H9 (cell line): Measurements from ENCODE around the gene DDO. TPM values are rescaled to one million over a fixed set of nuclear protein-coding genes. Genes with fewer than 3 reads are reported as not detected.

Source experiments
- DNase-seq: peaks from one replicate; pipeline ENCODE4 v3.0.0-alpha.2; 2017
- H2AFZ ChIP-seq: one replicate; pipeline ENCODE4 v1.6.1; 2013; ENCODE audit warnings: mild to moderate bottlenecking, low read length, control low read depth, moderate library complexity
- H2AK5ac ChIP-seq: 2 replicates; pipeline ENCODE4 v1.6.1; 2013; ENCODE audit warnings: low read length, control low read depth, mixed read lengths; ENCODE audit not compliant: insufficient read length
- H2BK120ac ChIP-seq: one replicate; pipeline ENCODE4 v1.6.1; 2013; ENCODE audit warnings: low read depth, mild to moderate bottlenecking, low read length, control low read depth, inconsistent platforms; ENCODE audit not compliant: poor library complexity, severe bottlenecking
- H2BK12ac ChIP-seq: 2 replicates; pipeline ENCODE4 v1.6.1; 2013; ENCODE audit warnings: low read length, control low read depth, mixed read lengths, low read depth; ENCODE audit not compliant: insufficient read length
- H2BK15ac ChIP-seq: 2 replicates; pipeline ENCODE4 v1.6.1; 2013; ENCODE audit warnings: low read depth, low read length, control low read depth
- H2BK20ac ChIP-seq: one replicate; pipeline ENCODE4 v1.6.1; 2013; ENCODE audit warnings: low read depth, mild to moderate bottlenecking, low read length, control low read depth, inconsistent platforms; ENCODE audit not compliant: poor library complexity, severe bottlenecking
- H2BK5ac ChIP-seq: 2 replicates; pipeline ENCODE4 v1.6.1; 2013; ENCODE audit warnings: low read length, control low read depth, mixed read lengths; ENCODE audit not compliant: insufficient read length
- H3K14ac ChIP-seq: 2 replicates; pipeline ENCODE4 v1.6.1; 2013; ENCODE audit warnings: low read length, control low read depth; ENCODE audit not compliant: insufficient read depth
- H3K18ac ChIP-seq: 2 replicates; pipeline ENCODE4 v1.6.1; 2013; ENCODE audit warnings: low read depth, mild to moderate bottlenecking, mixed read lengths, low read length, control low read depth; ENCODE audit not compliant: insufficient read length
- H3K23ac ChIP-seq: 2 replicates; pipeline ENCODE4 v1.6.1; 2013; ENCODE audit warnings: low read length, control low read depth, mixed read lengths, low read depth; ENCODE audit not compliant: insufficient read length
- H3K23me2 ChIP-seq: 2 replicates; pipeline ENCODE4 v1.6.1; 2013; ENCODE audit warnings: low read depth, mild to moderate bottlenecking, mixed read lengths, low read length, control low read depth; ENCODE audit not compliant: insufficient read length, poor library complexity, severe bottlenecking
- H3K27ac ChIP-seq: 2 replicates; pipeline ENCODE4 v1.5.1; 2013; ENCODE audit warnings: low read length, control low read depth, mixed read lengths, low read depth; ENCODE audit not compliant: insufficient read length
- H3K27me3 ChIP-seq: 2 replicates; pipeline ENCODE4 v1.6.1; 2013; ENCODE audit warnings: low read length, control low read depth, inconsistent platforms; ENCODE audit not compliant: insufficient read depth
- H3K4ac ChIP-seq: 2 replicates; pipeline ENCODE4 v1.6.1; 2013; ENCODE audit warnings: low read depth, mild to moderate bottlenecking, control low read depth, inconsistent platforms, low read length, moderate library complexity
- H3K4me1 ChIP-seq: 2 replicates; pipeline ENCODE4 v1.6.1; 2013; ENCODE audit warnings: low read length, control low read depth, inconsistent platforms; ENCODE audit not compliant: insufficient read depth
- H3K4me2 ChIP-seq: 2 replicates; pipeline ENCODE4 v1.6.1; 2013; ENCODE audit warnings: low read length, control low read depth, mixed read lengths; ENCODE audit not compliant: insufficient read length, insufficient read depth
- H3K56ac ChIP-seq: 2 replicates; pipeline ENCODE4 v1.6.1; 2013; ENCODE audit warnings: low read depth, mild to moderate bottlenecking, mixed read lengths, low read length, control low read depth; ENCODE audit not compliant: insufficient read length
- H3K79me1 ChIP-seq: 2 replicates; pipeline ENCODE4 v1.6.1; 2013; ENCODE audit warnings: low read depth, mild to moderate bottlenecking, moderate library complexity, low read length, control low read depth, inconsistent platforms; ENCODE audit not compliant: insufficient read depth, poor library complexity, severe bottlenecking
- H3K79me2 ChIP-seq: 2 replicates; pipeline ENCODE4 v1.6.1; 2013; ENCODE audit warnings: low read length, control low read depth, inconsistent platforms; ENCODE audit not compliant: insufficient read depth
- H3K9ac ChIP-seq: 2 replicates; pipeline ENCODE4 v1.6.1; 2013; ENCODE audit warnings: low read length, control low read depth, mixed read lengths; ENCODE audit not compliant: insufficient read length; ENCODE audit errors: extremely low read depth
- H3K9me3 ChIP-seq: one replicate; pipeline ENCODE4 v1.6.1; 2013; ENCODE audit warnings: low read depth, low read length, inconsistent platforms; ENCODE audit not compliant: control insufficient read depth
- H3T11ph ChIP-seq: one replicate; pipeline ENCODE4 v1.6.1; 2013; ENCODE audit warnings: mild to moderate bottlenecking, low read length, control low read depth, inconsistent platforms
- H4K20me1 ChIP-seq: one replicate; pipeline ENCODE4 v1.6.1; 2013; ENCODE audit not compliant: control insufficient read depth, insufficient read length, insufficient read depth
- H4K5ac ChIP-seq: 2 replicates; pipeline ENCODE4 v1.6.1; 2013; ENCODE audit warnings: low read depth, mild to moderate bottlenecking, mixed read lengths, low read length, control low read depth; ENCODE audit not compliant: insufficient read length
- H4K8ac ChIP-seq: replicated peaks from 2 replicates; pipeline ENCODE4 v1.6.1; 2013; ENCODE audit warnings: low read length, control low read depth, mixed read lengths, low read depth; ENCODE audit not compliant: insufficient read length
- H4K91ac ChIP-seq: 2 replicates; pipeline ENCODE4 v1.6.1; 2013; ENCODE audit warnings: low read depth, mild to moderate bottlenecking, moderate library complexity, mixed read lengths, low read length, control low read depth; ENCODE audit not compliant: insufficient read length
- H3K27ac Mint-ChIP-seq, 3 experiments: 2 replicates in 2 of 3; 3 replicates in 1 of 3; pipeline ENCODE4 v1.8.0; 2020 to 2021; ENCODE audit warnings: mixed read lengths in 3 of 3, mild to moderate bottlenecking in 1 of 3, moderate library complexity in 1 of 3
- H3K27me3 Mint-ChIP-seq: 2 replicates; pipeline ENCODE4 v1.8.0; 2021; ENCODE audit warnings: low read depth, mild to moderate bottlenecking, moderate library complexity, mixed read lengths
- H3K36me3 Mint-ChIP-seq, 3 experiments: 2 replicates in 2 of 3; 3 replicates in 1 of 3; pipeline ENCODE4 v1.8.0; 2020 to 2021; ENCODE audit warnings: low read depth in 3 of 3, mixed read lengths in 3 of 3; ENCODE audit not compliant: insufficient read depth in 1 of 3
- H3K4me1 Mint-ChIP-seq, 2 experiments: 2 replicates each; pipeline ENCODE4 v1.8.0; 2020; ENCODE audit warnings: mixed read lengths in 2 of 2
- H3K4me3 Mint-ChIP-seq, 2 experiments: 2 replicates in 1 of 2; 3 replicates in 1 of 2; pipeline ENCODE4 v1.8.0; 2020 to 2021; ENCODE audit warnings: mild to moderate bottlenecking in 2 of 2, mixed read lengths in 2 of 2, moderate library complexity in 1 of 2
- H3K9me3 Mint-ChIP-seq, 2 experiments: 2 replicates in 1 of 2; 3 replicates in 1 of 2; pipeline ENCODE4 v1.8.0; 2020; ENCODE audit warnings: mild to moderate bottlenecking in 2 of 2, mixed read lengths in 2 of 2, moderate library complexity in 1 of 2
- total RNA-seq: library from RNA; stranded (reverse); gene quantifications from 2 replicates; pipeline ENCODE4 v1.2.1, GENCODE V29; 2021
- TF ChIP-seq, protein P1 (sequence below): fragments of 200-600 bp; sonication (generic); conservative IDR thresholded peaks from 3 replicates; pipeline ENCODE4 v1.8.0; 2021; ENCODE audit warnings: antibody characterized with exemption, mild to moderate bottlenecking

Gene DDO
- total RNA-seq, 1 experiment from 2014 or later = not detected

- H2BK5ac ChIP-seq = no peak overlapping the region
- no peaks in the 10 kb centered on the region for H3K27me3 ChIP-seq
- H3K4me2 ChIP-seq = no peak overlapping the region
- H3K18ac ChIP-seq = no peak overlapping the region
- no peak overlapping the region for H2BK15ac ChIP-seq
- Mint-ChIP-seq H3K9me3 (no peaks in the 10 kb centered on the region), H3K4me1 (no peaks in the 10 kb centered on the region; a peak in 1 of 4 replicates), H3K36me3 (no peaks in the 10 kb centered on the region), H3K4me3 (no peak overlapping the region), H3K27ac (no peak overlapping the region), H3K27me3 (peaks cover 3% of the 10 kb centered on the region)
- H3K9ac ChIP-seq = no peak overlapping the region
- no peaks in the 10 kb centered on the region for H3K23me2 ChIP-seq
- H2AFZ ChIP-seq = no peak overlapping the region
- H4K5ac ChIP-seq = no peak overlapping the region
- no peaks in the 10 kb centered on the region for H3K4me1 ChIP-seq
- no peak overlapping the region for H3K23ac ChIP-seq
- H2BK20ac ChIP-seq = no peak overlapping the region
- no peak overlapping the region for H3K27ac ChIP-seq
- no peak for DNase-seq
- no peak overlapping the region for H4K8ac ChIP-seq
- no peak overlapping the region for H4K91ac ChIP-seq
- no peak overlapping the region for H3K14ac ChIP-seq
- H2AK5ac ChIP-seq = no peak overlapping the region
- no peak overlapping the region for H3T11ph ChIP-seq
- H3K79me1 ChIP-seq = no peaks in the 10 kb centered on the region
- no peak overlapping the region for H2BK12ac ChIP-seq
- H4K20me1 ChIP-seq = no peaks in the 10 kb centered on the region
- no peak overlapping the region for H3K4ac ChIP-seq
- no peak overlapping the region for H2BK120ac ChIP-seq
- H3K9me3 ChIP-seq = no peaks in the 10 kb centered on the region
- no peaks in the 10 kb centered on the region for H3K79me2 ChIP-seq
- H3K56ac ChIP-seq = no peak overlapping the region
- TF ChIP-seq, protein P1, sequence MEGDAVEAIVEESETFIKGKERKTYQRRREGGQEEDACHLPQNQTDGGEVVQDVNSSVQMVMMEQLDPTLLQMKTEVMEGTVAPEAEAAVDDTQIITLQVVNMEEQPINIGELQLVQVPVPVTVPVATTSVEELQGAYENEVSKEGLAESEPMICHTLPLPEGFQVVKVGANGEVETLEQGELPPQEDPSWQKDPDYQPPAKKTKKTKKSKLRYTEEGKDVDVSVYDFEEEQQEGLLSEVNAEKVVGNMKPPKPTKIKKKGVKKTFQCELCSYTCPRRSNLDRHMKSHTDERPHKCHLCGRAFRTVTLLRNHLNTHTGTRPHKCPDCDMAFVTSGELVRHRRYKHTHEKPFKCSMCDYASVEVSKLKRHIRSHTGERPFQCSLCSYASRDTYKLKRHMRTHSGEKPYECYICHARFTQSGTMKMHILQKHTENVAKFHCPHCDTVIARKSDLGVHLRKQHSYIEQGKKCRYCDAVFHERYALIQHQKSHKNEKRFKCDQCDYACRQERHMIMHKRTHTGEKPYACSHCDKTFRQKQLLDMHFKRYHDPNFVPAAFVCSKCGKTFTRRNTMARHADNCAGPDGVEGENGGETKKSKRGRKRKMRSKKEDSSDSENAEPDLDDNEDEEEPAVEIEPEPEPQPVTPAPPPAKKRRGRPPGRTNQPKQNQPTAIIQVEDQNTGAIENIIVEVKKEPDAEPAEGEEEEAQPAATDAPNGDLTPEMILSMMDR = no peak
Measured at GRCh38 chr6:110409794-110410193, 5.6 kb downstream of the DDO start.
